Tibial artery (tissue), 4 donors: ENCODE data around the gene ASCL4.
A peak's percentile ranks its signal among the peaks of the same experiment; 100 is the strongest.

Experiments used
- DNase-seq, 2 donors: peaks; one replicate each; pipeline ENCODE4 v3.0.0-alpha.2; 2019
- H3K27ac ChIP-seq, 2 donors: fragments of 200-600 bp; sonication (generic) in 1 of 2; 1 replicate in 1 of 2; 2 replicates in 1 of 2; pipeline ENCODE4 v1.5.1; 2018 to 2019; ENCODE audit warnings: mild to moderate bottlenecking in 1 of 2
- H3K27me3 ChIP-seq, 2 donors: fragments of 200-600 bp; sonication (generic) in 1 of 2; one replicate each; pipeline versions ENCODE4 v1.5.1 to v1.6.0; 2016 to 2019
- H3K36me3 ChIP-seq, 3 donors: fragments of 200-600 bp; sonication (generic) in 2 of 3; one replicate each; pipeline ENCODE4 v1.5.1; 2016 to 2019; ENCODE audit warnings: mild to moderate bottlenecking in 2 of 3
- H3K4me1 ChIP-seq, 4 donors: fragments of 200-600 bp; sonication (generic) in 2 of 4; 1 replicate in 3 of 4; 2 replicates in 1 of 4; pipeline ENCODE4 v1.5.1; 2016 to 2019
- H3K4me3 ChIP-seq, 2 donors: fragments of 200-600 bp; sonication (generic) in 1 of 2; 1 replicate in 1 of 2; 2 replicates in 1 of 2; pipeline ENCODE4 v1.5.1; 2018 to 2019; ENCODE audit warnings: mild to moderate bottlenecking in 2 of 2
- H3K9me3 ChIP-seq, 3 donors: fragments of 200-600 bp; sonication (generic) in 1 of 3; one replicate each; pipeline ENCODE4 v1.5.1; 2016 to 2019
- intact Hi-C: fragments of 100-400 bp; cut with DNase I; formaldehyde crosslinking; loops from one replicate; pipeline ENCODE4 v1.15.0; 2023; ENCODE audit warnings: low total_unique reads
- TF ChIP-seq, protein P1 (sequence below), 2 experiments: fragments of 200-600 bp in 1 of 2; fragments of 450-650 bp in 1 of 2; IDR thresholded peaks; one replicate each; pipeline ENCODE4 v1.5.1; 2017 to 2019; ENCODE audit warnings: antibody characterized with exemption in 2 of 2, mild to moderate bottlenecking in 1 of 2, moderate library complexity in 1 of 2

Gene ASCL4

DNA sequence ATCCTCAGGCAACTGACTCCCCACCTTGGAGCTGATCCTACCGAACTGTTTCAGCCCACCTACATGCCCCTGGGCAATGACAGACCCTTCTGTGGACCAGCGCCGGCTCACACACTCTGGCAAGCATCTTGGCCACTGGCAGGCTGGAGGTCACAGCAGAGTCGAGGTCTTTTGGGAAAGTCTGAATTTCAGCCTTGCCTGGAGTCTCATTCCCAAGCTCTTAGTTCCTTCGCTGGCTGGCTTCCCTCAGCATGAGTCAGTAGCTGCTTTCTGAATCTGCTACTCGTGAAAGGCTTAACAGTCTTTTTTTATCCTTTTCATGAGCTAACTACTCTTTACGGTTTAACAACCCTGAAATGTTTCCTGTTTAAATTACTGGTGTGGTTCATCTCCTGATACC is 44.5 kb downstream of the ASCL4 start:
- Histone ChIP-seq H3K27ac (no peak overlapping the region), H3K9me3 (peaks cover 0 to 14% (median 9%) of the 10 kb centered on the region in 3 donors)
- intact Hi-C loops = loop anchor here (10.0 kb wide), 1 partner anchor 644 kb away; no protein-coding TSS in a partner anchor

DNA sequence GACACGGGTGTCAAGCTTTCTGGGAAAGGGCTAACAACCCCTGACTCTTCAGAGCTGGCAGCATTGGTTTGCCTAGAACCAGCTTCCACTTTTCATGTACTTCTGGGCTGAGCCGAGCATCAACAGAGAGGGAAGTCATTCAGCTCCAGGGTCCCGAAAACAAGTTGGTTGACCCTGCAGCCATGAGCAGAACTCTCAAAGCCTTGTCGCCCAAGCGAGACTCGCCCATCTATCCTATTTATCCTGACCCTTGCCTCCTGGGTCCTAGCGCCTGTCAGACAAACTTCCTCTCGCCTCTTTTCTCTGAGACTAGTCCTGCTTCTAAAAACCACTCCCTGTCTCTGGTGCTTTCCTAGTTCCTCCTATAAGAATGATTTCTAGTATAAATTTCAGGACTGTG is 47.9 kb downstream of the ASCL4 start:
- DNase-seq = peak in 1 of 2 donors; percentile 34
- no peak overlapping the region for H3K27ac ChIP-seq
- peaks cover 0 to 19% (median 16%) of the 10 kb centered on the region in 3 donors for H3K9me3 ChIP-seq
- no peaks in the 10 kb centered on the region for H3K27me3 ChIP-seq
- TF ChIP-seq, protein P1, sequence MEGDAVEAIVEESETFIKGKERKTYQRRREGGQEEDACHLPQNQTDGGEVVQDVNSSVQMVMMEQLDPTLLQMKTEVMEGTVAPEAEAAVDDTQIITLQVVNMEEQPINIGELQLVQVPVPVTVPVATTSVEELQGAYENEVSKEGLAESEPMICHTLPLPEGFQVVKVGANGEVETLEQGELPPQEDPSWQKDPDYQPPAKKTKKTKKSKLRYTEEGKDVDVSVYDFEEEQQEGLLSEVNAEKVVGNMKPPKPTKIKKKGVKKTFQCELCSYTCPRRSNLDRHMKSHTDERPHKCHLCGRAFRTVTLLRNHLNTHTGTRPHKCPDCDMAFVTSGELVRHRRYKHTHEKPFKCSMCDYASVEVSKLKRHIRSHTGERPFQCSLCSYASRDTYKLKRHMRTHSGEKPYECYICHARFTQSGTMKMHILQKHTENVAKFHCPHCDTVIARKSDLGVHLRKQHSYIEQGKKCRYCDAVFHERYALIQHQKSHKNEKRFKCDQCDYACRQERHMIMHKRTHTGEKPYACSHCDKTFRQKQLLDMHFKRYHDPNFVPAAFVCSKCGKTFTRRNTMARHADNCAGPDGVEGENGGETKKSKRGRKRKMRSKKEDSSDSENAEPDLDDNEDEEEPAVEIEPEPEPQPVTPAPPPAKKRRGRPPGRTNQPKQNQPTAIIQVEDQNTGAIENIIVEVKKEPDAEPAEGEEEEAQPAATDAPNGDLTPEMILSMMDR (IDR thresholded peaks at IDR 0.05) = no peak
- H3K4me3 ChIP-seq = no peak overlapping the region
- H3K4me1 ChIP-seq = peaks cover 0 to 4% (median 0%) of the 10 kb centered on the region in 4 donors
- H3K36me3 ChIP-seq = no peaks in the 10 kb centered on the region
- intact Hi-C loops = no loop called here

More for the DNA sequence above, 44.5 kb downstream of the ASCL4 start:
- H3K27me3 ChIP-seq = no peaks in the 10 kb centered on the region
- TF ChIP-seq, protein P1 (IDR thresholded peaks at IDR 0.05) = no peak
- no peaks in the 10 kb centered on the region for H3K36me3 ChIP-seq
- H3K4me3 ChIP-seq = no peak overlapping the region
- peak in 1 of 2 donors; percentile 24 for DNase-seq
- peaks cover 0 to 4% (median 0%) of the 10 kb centered on the region in 4 donors for H3K4me1 ChIP-seq
